ENCODE measurements around the gene DLG5.

Gene DLG5, protein sequence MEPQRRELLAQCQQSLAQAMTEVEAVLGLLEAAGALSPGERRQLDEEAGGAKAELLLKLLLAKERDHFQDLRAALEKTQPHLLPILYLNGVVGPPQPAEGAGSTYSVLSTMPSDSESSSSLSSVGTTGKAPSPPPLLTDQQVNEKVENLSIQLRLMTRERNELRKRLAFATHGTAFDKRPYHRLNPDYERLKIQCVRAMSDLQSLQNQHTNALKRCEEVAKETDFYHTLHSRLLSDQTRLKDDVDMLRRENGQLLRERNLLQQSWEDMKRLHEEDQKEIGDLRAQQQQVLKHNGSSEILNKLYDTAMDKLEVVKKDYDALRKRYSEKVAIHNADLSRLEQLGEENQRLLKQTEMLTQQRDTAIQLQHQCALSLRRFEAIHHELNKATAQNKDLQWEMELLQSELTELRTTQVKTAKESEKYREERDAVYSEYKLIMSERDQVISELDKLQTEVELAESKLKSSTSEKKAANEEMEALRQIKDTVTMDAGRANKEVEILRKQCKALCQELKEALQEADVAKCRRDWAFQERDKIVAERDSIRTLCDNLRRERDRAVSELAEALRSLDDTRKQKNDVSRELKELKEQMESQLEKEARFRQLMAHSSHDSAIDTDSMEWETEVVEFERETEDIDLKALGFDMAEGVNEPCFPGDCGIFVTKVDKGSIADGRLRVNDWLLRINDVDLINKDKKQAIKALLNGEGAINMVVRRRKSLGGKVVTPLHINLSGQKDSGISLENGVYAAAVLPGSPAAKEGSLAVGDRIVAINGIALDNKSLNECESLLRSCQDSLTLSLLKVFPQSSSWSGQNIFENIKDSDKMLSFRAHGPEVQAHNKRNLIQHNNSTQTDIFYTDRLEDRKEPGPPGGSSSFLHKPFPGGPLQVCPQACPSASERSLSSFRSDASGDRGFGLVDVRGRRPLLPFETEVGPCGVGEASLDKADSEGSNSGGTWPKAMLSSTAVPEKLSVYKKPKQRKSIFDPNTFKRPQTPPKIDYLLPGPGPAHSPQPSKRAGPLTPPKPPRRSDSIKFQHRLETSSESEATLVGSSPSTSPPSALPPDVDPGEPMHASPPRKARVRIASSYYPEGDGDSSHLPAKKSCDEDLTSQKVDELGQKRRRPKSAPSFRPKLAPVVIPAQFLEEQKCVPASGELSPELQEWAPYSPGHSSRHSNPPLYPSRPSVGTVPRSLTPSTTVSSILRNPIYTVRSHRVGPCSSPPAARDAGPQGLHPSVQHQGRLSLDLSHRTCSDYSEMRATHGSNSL (N-terminal part only)

GRCh38 chr10:77926566-77927401 is at the start of gene DLG5:
TSS of gene DLG5 (minus strand) at chr10:77926755. CDS start at chr10:77926520, 235 bp downstream.
- H3K9me2 ChIP-seq (replicated peaks; ENCODE audit: insufficient read depth, low read length) = no peaks in the 10 kb centered on the region
- H3K79me2 ChIP-seq (ENCODE audit: insufficient read depth, low read length) = no peaks in the 10 kb centered on the region
- H3F3A ChIP-seq (ENCODE audit: insufficient read depth) = no peaks in the 10 kb centered on the region
- H3K4me3 ChIP-seq (ENCODE audit: insufficient read depth, low read length, poor library complexity, severe bottlenecking) = no peak within 1 kb of the TSS
- H2AFZ ChIP-seq (ENCODE audit: low read depth, low read length, severe bottlenecking) = no peak within 1 kb of the TSS
- H3K9ac ChIP-seq (ENCODE audit: low read length) = no peak within 1 kb of the TSS
- TF ChIP-seq EZH2phosphoT487 (conservative IDR thresholded peaks at IDR 0.05; ENCODE audit: low read length) = no peak
- no peak for TF ChIP-seq CTCF (IDR thresholded peaks at IDR 0.05; ENCODE audit: insufficient read depth, low read length, poor library complexity, severe bottlenecking)
- no peaks in the 10 kb centered on the region for H3K27me3 ChIP-seq (ENCODE audit: low read length)
- H3K4me2 ChIP-seq (ENCODE audit: low read depth, low read length, poor library complexity, severe bottlenecking) = no peak within 1 kb of the TSS
- H3K9me3 ChIP-seq (ENCODE audit: insufficient read depth, low read length) = no peaks in the 10 kb centered on the region
- H3K27ac ChIP-seq (ENCODE audit: low read depth, low read length) = no peak within 1 kb of the TSS
- no peaks in the 10 kb centered on the region for H4K20me1 ChIP-seq (ENCODE audit: low read depth, low read length)
- no peaks in the 10 kb centered on the region for H3K36me3 ChIP-seq (ENCODE audit: low read length)

DNA sequence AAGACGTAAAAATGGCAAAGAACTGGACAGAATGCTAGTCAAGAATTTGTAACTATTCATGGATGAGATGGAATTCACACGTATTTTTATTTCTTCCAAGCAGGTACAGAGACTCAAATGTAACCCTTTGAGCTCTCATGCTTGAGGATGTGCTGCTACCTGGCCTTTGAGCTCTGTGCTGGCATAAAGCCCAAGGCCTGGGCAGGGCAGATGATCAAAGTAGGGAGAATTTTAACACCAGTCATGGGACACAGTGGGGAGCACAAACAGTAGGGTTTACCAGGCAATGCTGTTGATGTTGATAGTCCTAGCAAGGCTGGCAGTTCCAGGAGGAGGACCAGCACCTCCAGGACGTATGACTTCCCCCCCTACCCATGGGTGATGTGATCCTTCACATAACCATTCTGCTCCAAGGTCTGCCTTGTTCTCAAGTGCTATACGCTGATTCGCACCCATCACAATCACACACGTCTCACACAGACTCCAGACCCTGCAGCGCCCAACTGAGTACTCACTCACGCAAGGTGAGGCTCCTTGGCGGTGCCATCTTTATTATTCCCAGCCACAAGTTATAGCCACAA is 48.6 kb upstream of the DLG5 start:
- no peaks in the 10 kb centered on the region for H3K36me3 ChIP-seq (ENCODE audit: low read length)
- no peaks in the 10 kb centered on the region for H4K20me1 ChIP-seq (ENCODE audit: low read depth, low read length)
- H3K4me3 ChIP-seq (ENCODE audit: insufficient read depth, low read length, poor library complexity, severe bottlenecking) = no peak overlapping the region
- no peak overlapping the region for H3K4me2 ChIP-seq (ENCODE audit: low read depth, low read length, poor library complexity, severe bottlenecking)
- H3K9me2 ChIP-seq (replicated peaks; ENCODE audit: insufficient read depth, low read length) = no peaks in the 10 kb centered on the region
- TF ChIP-seq EZH2phosphoT487 (conservative IDR thresholded peaks at IDR 0.05; ENCODE audit: low read length) (no peak), CTCF (IDR thresholded peaks at IDR 0.05; ENCODE audit: insufficient read depth, low read length, poor library complexity, severe bottlenecking) (no peak)
- no peaks in the 10 kb centered on the region for H3K79me2 ChIP-seq (ENCODE audit: insufficient read depth, low read length)
- no peaks in the 10 kb centered on the region for H3K9me3 ChIP-seq (ENCODE audit: insufficient read depth, low read length)
- H3K27ac ChIP-seq (ENCODE audit: low read depth, low read length) = no peak overlapping the region
- no peaks in the 10 kb centered on the region for H3K27me3 ChIP-seq (ENCODE audit: low read length)
- H2AFZ ChIP-seq (ENCODE audit: low read depth, low read length, severe bottlenecking) = no peak overlapping the region
- H3K9ac ChIP-seq (ENCODE audit: low read length) = no peak overlapping the region
- no peaks in the 10 kb centered on the region for H3F3A ChIP-seq (ENCODE audit: insufficient read depth)

Data from SU-DHL-6 (cell line).